ENCODE results near the gene OSER1. TPM values are rescaled to one million over a fixed set of nuclear protein-coding genes. Genes with fewer than 3 reads are reported as not detected.

OSER1 gene
- total RNA-seq, 1 experiment from 2014 or later = 39.2 TPM

DNA sequence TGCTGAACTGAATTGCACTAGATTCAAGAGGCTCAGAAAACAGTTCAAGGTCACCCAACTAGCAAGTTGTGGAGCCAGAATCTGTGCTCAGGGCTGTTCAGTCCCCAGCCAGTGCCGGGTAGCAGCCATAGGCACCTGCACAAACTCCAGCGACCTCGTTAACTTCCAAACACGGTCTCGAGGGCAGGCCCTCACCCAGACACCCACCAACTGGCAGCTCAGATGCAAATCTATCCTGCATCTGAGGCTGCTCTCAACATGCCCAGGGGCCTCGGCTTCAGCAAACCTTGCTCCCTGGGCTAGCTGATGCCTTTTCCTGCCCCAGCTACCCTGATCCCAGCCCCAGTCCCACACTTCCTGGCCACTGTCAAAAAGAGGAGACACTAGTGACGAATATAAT, 27.3 kb downstream of the OSER1 start:
- DNase-seq (ENCODE audit: low spot score) = no peak
- in situ Hi-C loops (cut with HindIII; ENCODE audit: low sequenced_read_pairs) = no loop called here

DNA sequence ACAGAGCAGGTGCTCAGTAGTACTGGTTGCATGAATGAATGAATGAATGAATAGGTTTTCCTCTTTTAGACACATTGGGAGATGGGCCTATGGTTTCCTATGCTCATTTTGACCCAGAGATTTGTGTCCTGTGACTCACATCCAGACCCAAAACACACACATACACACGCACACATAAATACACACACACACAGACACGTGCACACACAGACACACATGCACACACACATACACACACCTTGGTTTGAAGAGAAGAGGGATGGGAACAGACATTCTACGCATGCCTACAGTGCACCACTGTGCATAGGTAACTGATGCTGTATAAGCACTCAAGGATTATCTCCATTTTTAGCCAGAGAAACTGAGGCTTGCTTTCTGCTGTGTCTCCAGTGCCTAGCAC, 27.7 kb downstream of the OSER1 start:
- no peak for DNase-seq (ENCODE audit: low spot score)
- in situ Hi-C loops (cut with HindIII; ENCODE audit: low sequenced_read_pairs) = no loop called here

DNA sequence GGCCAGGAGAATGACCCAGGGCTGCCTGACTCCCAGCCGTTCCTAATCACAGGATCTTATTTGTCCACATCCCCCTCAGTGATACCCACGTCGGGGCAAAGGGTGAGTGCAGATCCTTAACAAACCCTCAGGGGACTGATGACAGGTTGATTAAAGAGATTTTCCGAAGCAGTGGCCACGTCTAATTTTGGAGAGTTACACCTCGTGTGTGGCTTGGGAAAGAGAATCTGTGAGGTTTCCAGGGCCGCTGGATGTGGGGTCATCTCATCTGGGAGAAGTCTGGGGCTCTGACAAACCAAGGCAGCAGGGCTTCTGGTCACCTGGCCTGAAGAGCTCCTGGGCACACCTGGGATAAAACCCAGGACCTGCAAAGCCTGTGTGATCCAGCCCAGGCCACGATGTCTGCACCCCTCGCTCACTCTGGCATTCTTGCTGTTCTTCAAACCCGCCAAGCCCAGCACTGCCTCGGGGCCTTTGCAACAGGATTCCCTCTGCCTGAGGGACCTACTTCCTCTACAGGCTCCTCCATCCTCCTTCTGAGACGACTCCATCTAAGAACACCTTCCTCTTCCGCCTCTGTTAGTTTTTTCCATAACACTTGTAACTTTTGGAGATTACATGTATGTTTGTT, 28.3 kb downstream of the OSER1 start:
- no peak for DNase-seq (ENCODE audit: low spot score)
- in situ Hi-C loops (cut with HindIII; ENCODE audit: low sequenced_read_pairs) = no loop called here

DNA sequence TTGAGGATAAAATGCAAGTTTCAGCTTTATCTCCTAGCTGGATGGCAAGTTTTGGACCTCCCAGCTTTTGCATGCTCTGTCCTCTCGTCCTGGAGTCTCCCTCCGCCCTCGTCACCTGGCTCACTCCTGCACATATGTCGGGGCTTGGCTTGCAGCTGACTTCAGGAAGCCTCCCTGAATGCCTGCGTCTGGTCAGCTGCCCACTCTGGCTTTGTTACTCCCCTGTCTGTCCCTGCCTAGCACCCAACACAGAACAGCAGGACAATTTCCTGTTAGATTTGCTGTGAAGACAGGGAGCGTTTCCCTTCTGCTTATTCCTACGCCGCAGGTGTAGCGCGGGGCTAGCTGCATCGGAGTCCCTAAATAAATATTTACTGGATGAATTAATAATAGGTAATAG, 29.0 kb downstream of the OSER1 start:
- peak; percentile 83 for DNase-seq (ENCODE audit: low spot score)
- in situ Hi-C loops (cut with HindIII; ENCODE audit: low sequenced_read_pairs) = no loop called here

DNA sequence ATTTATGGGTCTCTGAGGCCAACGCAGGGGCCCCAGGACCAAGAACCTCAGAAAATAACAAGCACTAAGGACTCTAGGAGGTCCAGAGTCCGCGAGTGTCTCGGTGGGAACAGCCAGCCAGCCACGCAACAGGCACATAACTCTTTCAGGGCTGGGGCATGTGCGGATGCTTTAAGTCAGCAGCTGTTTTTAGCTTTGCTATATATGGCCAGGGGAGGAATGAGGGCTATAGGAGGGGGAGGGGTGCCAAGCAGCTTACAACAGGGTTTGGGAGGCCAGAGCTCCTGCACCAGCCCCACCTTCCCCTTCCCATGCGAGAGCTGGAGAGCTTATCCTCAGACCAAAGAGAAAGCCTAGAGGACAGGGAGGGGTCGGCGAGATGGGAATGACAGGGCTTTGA, 29.8 kb downstream of the OSER1 start:
- in situ Hi-C loops (cut with HindIII; ENCODE audit: low sequenced_read_pairs) = no loop called here
- DNase-seq (ENCODE audit: low spot score) = no peak

DNA sequence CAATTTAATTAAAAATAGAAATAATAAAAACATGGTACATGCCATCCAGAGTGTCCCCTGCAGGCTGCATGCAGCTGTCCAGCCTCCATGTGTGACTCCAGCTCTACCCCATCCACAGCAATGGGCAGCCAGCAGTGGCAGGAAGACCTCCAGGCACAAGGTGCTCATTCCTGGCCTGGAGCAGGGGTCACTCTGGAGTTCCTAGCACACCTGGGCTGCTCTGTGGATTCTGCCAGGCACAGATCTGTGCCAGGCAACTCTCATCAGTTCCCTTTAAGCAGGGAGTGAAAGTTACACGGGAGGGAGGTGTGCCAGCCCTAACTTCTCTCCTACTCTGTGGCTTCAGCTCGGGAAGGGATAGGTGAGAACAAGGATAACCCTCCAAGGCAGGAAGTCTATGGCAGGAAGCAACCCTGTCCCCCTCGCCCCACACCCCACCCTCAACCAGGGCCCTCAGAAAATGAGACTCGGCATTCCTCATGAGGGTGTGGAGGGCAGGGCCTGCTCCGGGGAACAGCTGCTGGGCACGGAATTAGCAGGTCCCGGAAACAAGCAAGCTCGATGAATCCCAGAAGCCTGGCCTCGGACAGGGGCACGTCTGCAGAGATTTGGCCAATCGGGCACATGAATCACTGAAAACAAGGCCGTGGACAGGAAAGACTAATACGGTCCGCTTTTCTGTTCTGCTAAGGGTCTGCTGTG, 33.6 kb downstream of the OSER1 start:
- DNase-seq (ENCODE audit: low spot score) = no peak
- in situ Hi-C loops (cut with HindIII; ENCODE audit: low sequenced_read_pairs) = no loop called here

DNA sequence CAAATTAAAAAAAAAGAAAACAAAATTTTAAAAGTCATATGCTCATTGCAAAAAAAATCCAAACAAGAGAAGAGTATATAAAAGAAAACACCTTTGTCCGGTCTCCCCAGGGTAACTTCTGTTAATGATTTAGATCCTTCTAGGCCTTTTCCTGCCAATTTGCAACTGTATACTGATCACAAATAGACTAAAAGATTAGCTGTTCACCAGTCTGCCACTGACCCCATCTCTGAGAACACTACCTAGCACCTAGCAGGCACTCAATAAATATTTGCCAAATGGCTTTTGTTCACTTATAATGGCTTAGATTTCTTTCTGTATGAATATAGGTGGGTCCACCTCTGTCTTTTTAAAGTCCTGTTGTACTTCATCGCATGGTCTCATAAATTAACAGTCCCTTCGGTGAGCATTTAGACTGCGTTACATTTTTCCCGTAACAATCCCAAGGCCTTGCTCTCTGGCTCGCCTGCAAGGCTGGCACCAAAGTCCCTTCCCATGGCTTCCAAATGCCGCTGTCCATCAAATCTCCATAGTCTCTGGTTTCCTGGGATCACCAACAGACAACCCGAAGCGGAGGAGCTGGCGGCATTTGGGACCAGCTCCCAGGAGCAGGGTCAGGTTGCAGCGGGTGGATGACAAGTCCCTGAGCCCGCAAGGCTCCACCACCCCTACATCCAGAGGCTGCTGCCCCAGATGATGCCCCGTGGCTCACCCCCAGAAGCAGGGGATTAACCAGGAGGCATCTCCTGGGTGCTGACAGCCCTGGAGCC, 35.4 kb downstream of the OSER1 start:
- DNase-seq (ENCODE audit: low spot score) = no peak
- in situ Hi-C loops (cut with HindIII; ENCODE audit: low sequenced_read_pairs) = no loop called here

DNA sequence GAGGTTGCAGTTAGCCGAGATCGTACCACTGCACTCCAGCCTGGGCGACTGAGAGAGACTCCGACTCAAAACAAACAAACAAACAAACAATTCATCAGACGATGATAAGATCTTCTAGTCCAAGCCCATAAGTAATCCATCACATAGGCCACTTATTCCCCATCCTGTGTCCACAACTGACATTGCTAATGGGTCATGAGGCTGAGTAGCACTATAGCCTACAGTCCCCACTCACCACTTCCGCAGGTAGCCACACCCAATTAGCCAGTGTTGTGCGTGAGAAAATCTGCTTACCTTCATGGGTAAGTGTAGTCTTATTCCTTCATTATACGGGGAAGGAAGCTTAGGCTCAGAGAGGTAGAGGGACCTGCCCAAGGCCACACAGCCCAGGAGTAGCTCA, 36.7 kb downstream of the OSER1 start:
- no peak for DNase-seq (ENCODE audit: low spot score)
- in situ Hi-C loops (cut with HindIII; ENCODE audit: low sequenced_read_pairs) = no loop called here

DNA sequence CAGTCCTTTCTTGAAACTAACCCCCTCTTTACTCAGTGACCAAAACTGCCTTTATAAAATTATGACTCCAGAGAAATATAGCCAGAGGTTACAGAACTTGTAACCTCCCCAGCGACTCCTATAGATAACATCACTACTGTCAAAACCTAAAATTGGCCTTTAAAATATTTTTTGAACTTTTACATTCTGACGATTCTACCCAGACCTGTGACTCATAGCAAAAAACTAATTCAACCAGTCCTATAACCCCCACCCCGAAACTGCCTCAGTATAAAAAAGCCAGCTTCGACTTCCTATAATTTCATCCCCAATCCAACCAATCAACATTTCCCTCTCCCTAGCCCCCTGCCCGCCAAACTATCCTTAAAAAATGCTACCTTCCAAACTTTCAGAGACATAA, 37.5 kb downstream of the OSER1 start:
- DNase-seq (ENCODE audit: low spot score) = no peak
- in situ Hi-C loops (cut with HindIII; ENCODE audit: low sequenced_read_pairs) = no loop called here

DNA sequence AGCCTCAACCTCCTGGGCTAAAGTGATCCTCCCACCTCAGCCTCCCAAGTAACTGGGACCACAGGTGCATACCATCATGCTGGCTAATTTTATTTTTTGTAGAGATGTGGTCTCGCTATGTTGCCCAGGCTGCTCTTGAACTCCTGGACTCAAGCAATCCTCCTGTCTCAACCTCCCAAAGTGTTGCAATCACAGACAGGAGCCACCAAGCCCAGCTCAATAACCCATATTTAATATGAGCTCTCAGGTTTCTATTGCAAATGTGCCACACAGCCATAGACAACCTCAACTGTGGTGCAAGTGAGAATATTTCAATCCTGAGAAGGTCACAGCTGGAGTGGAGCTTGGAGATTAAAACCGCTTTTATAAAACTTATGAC, 38.0 kb downstream of the OSER1 start:
- no peak for DNase-seq (ENCODE audit: low spot score)
- in situ Hi-C loops (cut with HindIII; ENCODE audit: low sequenced_read_pairs) = no loop called here

DNA sequence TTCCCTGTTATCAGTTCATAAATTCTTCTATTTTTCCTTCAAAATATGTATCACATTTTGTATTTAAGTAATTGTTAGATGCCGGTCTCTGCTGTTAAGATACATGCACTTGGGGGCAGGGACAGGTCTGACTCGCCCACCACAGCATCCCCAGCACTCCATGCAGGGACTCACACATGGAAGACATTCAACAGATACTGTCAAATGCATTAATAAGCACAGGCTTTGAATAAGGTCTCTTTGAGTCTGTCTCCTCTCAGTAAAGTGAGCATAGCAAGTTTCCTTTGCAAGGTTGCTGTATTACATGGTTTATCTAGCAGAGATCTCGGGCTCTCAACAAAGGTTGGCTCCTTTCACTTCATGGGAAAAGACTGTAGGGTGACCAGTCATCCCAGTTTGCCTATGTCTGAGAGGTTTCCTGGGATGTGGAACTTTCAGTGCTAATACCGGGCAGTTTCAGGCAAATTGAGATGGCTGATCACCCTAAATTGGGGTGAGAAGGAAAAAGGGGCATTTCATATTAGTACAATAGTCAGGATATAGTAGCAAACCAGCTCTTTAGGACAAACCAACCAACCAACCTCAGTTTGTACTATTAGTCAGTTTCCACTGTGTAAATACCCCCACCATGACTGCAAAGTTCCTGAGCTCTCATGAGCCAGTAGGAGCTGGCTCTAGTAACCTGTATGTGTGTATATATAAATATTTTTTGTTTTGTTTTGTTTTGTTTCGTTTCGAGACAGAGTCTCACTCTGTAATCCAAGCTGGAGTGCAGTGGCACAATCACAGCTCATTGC, 38.6 kb downstream of the OSER1 start:
- DNase-seq (ENCODE audit: low spot score) = no peak
- in situ Hi-C loops (cut with HindIII; ENCODE audit: low sequenced_read_pairs) = no loop called here

DNA sequence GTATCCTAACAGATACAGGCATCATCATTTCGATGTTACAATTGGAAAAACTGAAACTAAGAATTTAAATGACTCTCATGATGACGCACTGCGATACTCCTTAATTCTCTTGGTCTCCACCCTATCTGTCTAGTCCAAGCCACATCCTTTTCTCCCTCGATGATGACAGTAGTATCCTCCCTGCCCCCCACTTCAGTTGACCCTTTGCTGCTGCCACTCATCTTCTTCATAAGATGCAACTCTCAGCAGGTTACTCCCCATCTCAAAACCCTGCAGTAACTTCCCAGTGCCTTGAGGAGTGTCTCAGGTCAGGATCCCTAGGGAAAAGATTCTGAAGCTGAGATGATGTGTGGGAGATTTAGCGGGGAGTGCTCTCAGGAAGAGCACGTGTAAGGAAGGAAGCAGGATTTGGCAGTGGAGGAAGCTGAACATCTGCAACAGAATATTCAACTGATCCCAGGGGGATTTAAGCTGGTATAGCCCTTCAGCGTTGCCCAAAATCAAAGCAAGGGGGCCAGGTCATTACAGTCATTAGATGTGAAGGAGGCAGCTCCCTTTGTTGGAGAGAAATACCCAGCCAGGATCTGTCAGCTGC, 39.7 kb downstream of the OSER1 start:
- in situ Hi-C loops (cut with HindIII; ENCODE audit: low sequenced_read_pairs) = no loop called here
- no peak for DNase-seq (ENCODE audit: low spot score)

DNA sequence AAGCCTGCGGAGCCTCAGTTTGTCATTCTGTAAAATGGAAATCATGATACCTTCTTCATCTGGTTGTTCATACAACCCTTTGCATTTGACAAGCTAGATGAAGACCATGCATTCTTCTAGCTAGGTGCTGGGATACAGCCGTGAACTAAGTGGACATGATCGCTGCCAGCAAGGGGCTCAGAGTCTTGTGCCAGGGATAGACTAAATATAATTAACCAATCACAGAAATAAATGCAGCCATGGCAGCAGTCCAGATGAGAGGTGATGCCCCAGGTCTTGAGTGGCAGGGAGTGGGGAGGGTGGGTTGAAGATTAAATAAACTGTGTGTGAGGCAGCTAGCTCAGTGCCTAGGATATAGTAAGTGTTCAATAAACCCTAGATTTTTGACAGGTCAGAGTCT, 42.8 kb downstream of the OSER1 start:
- no peak for DNase-seq (ENCODE audit: low spot score)
- in situ Hi-C loops (cut with HindIII; ENCODE audit: low sequenced_read_pairs) = no loop called here

DNA sequence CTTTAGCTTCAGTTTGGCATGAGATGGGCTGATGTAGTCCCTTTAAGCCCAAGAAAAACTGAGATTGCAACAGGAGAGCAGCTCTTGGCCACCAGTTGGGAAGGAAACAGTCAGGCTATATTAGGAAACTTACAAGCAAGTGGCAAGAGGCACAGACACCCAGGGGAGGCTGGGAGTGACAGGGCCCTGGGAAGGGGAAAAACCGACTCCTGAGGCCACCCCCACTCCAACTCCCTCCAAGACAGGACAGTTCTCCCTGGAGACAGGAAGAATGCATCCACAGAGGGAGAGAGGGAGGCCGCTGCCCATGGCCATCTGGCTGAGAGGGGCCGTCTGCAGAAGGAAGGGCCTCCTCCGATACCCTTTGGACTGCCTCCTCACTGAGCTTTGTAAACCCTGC, 44.1 kb downstream of the OSER1 start:
- no peak for DNase-seq (ENCODE audit: low spot score)
- in situ Hi-C loops (cut with HindIII; ENCODE audit: low sequenced_read_pairs) = no loop called here

DNA sequence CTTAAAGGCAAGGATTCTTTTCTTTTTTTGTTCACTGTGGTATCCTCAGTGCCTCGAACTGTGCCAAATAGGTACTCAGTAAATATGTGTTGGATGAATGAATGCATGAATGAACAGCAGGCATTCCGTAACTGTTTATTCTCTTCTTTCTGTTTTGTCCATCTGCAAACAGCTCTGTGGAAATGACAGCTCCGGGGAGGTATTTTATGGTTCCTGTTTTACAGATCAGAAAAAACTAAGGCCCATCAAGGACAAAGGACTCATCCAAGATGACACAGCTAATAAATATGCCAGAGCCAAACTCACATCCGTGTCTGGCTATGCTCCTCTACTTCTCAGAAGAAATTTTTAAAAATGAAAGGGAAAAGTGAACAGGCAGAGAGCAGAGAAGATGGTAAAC, 44.6 kb downstream of the OSER1 start:
- in situ Hi-C loops (cut with HindIII; ENCODE audit: low sequenced_read_pairs) = no loop called here
- DNase-seq (ENCODE audit: low spot score) = no peak

DNA sequence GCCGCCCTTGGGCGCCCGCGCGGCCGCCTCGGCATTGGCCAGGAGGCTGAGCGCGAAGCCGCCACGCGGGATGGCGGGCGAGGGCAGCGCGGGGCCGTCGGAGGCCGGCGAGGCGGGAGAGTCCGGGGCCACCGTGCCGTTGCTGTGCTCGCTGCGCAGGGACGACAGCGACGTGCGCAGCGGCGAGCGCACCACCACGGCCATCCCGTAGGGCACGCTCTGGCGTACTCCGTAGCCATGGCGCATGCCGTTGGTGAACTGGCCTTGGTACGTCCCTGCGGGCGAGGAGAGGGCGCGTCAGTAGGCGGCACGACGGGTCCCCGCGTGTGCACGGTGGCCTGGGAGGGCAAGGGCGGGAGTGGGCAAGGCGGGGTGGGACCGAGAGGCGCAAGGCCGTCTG, 50.4 kb downstream of the OSER1 start:
- DNase-seq (ENCODE audit: low spot score) = no peak
- in situ Hi-C loops (cut with HindIII; ENCODE audit: low sequenced_read_pairs) = no loop called here

DNA sequence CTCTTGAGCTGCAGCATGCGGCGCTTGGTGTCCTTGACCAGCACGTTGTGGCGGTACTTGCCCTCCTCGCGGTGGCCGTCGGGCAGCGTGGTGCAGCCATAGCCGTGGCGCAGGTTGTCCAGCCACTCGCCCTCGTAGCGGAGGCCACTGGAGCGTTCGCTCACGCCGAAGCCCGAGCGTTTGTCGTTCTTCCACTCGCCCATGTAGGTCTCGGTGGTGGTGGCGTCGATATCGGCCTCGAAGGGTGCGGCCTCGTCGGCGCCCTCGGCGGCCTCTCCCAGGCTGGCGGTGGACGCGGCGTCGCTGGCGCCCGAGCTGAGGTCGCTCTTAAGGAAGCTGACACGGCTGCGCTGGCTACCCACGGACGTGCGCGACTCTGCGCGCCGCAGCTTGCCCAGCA, 50.9 kb downstream of the OSER1 start:
- no peak for DNase-seq (ENCODE audit: low spot score)
- in situ Hi-C loops (cut with HindIII; ENCODE audit: low sequenced_read_pairs) = no loop called here

DNA sequence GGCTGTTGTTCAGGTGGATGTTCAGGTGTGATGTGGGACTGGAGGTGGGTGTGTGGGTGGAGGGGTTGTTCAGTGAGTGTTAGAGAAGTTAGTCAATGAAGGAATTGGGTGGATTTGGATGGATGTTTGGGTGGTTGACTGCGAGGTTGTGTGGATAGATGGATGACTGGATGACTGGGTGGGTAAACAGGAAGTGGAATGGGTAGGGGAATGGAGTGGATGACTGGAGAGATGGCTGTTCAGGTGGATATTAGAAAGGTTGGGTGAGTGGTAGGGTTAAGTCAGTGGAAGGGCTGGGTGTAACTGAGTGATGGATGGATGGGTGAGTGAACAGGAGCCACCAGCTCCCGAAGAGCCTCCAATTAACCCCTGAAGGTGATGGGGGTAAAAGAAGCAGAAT, 51.4 kb downstream of the OSER1 start:
- in situ Hi-C loops (cut with HindIII; ENCODE audit: low sequenced_read_pairs) = no loop called here
- no peak for DNase-seq (ENCODE audit: low spot score)

DNA sequence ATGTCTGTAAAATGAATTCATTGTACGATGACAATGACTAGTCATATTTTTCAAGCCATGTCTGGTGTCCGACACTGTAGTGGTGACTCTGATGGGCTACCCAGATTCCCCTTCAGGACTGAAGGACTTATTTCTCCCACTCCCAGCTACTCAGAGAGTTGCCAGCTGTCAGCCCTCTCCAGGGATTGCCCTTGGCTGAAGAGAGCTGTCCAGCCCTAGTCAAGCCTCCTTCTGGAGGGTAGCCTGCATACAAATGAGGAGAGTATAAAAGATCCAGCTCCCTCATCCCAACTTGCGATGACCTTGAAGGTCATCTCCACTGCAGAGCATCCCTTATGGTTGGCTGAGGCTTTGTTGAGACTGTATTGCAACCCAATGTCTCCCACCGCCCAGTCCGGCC, 53.5 kb downstream of the OSER1 start:
- in situ Hi-C loops (cut with HindIII; ENCODE audit: low sequenced_read_pairs) = no loop called here
- no peak for DNase-seq (ENCODE audit: low spot score)
